Right cardiac atrium (tissue), 5 donors: Measurements from ENCODE around the gene TMCO4. TPM values are rescaled to one million over a fixed set of nuclear protein-coding genes. Genes with fewer than 3 reads are reported as not detected.

Experiments
- ATAC-seq, 2 donors: fragments of 200-7000 bp; cut with Tn5 transposase; one replicate each; pipeline versions ENCODE4 v1.8.0 to v1.9.1; 2020; ENCODE audit warnings: moderate library complexity in 2 of 2, mild to moderate bottlenecking in 1 of 2
- DNase-seq, 3 donors: peaks; one replicate each; pipeline ENCODE4 v3.0.0-alpha.2; 2020
- H3K27ac ChIP-seq: one replicate; pipeline ENCODE4 v1.5.1; 2013; ENCODE audit warnings: mild to moderate bottlenecking, low read length, control low read depth, moderate library complexity
- H3K27me3 ChIP-seq: one replicate; pipeline ENCODE4 v1.6.1; 2013; ENCODE audit not compliant: control insufficient read depth, insufficient read depth
- H3K4me1 ChIP-seq: one replicate; pipeline ENCODE4 v1.6.1; 2013; ENCODE audit warnings: low read length; ENCODE audit not compliant: control insufficient read depth, insufficient read depth
- H3K4me3 ChIP-seq: one replicate; pipeline ENCODE4 v1.5.1; 2013; ENCODE audit warnings: low read length, control low read depth
- H3K9me3 ChIP-seq: one replicate; pipeline ENCODE4 v1.6.1; 2013; ENCODE audit warnings: low read length; ENCODE audit not compliant: control insufficient read depth
- WGBS: extraction: QIAGEN DNeasy Blood & Tissue Kit; methylation state at CpG from one replicate; pipeline ENCODE4 v1.1.7; 2013; 5-methylcytosine and 5-hydroxymethylcytosine counted together
- intact Hi-C, 4 donors: fragments of 100-400 bp; cut with DNase I; formaldehyde crosslinking; loops; one replicate each; pipeline versions ENCODE4 v1.11.0 to v1.14.0; 2022 to 2023
- polyA plus RNA-seq: library from polyadenylated mRNA; stranded (reverse); fragments of 200-250 nt; gene quantifications from one replicate; pipeline ENCODE4 v1.2.3, GENCODE V29; 2013
- total RNA-seq, 4 donors: library from RNA; stranded (reverse); fragmentation: NEBNext Ultra II Directional; extraction: Animal tissue kit (Norgen Biotek cat#: 25700); gene quantifications; one replicate each; pipeline ENCODE4 v1.2.1, GENCODE V29; 2021
- donor health status: healthy with polysubstance abuse.
- donor health status: DM: no; HTN: yes; CAD: no.
- donor health status: DM: no; HTN: no; CAD: no.
- donor health status: DM: no; HTN: yes; CAD: no; lungs with severe emphysema.
- donor health status: DM: yes; HTN: yes; CAD: no.

Gene TMCO4
- total and polyA plus RNA-seq, 5 donors, result 8.4 to 11.5 (median 10.7) TPM

DNA sequence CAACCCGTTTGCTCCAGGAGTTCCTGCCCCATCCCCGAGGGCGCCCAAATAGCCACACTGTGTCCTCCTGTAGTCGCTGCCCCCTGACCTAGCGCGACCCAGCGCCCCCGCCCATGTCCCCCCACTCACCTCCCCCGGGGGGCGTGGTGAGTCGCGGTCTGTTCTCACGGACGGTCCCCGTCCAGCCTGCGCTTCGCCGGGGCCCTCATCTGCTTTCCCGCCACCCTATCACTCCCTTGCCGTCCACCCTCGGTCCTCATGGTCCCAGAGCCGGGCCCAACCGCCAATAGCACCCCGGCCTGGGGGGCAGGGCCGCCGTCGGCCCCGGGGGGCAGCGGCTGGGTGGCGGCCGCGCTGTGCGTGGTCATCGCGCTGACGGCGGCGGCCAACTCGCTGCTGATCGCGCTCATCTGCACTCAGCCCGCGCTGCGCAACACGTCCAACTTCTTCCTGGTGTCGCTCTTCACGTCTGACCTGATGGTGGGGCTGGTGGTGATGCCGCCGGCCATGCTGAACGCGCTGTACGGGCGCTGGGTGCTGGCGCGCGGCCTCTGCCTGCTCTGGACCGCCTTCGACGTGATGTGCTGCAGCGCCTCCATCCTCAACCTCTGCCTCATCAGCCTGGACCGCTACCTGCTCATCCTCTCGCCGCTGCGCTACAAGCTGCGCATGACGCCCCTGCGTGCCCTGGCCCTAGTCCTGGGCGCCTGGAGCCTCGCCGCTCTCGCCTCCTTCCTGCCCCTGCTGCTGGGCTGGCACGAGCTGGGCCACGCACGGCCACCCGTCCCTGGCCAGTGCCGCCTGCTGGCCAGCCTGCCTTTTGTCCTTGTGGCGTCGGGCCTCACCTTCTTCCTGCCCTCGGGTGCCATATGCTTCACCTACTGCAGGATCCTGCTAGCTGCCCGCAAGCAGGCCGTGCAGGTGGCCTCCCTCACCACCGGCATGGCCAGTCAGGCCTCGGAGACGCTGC is 133.9 kb downstream of the TMCO4 start:
- intact Hi-C loops, result no loop called here
- Histone ChIP-seq H3K9me3 (no peaks in the 10 kb centered on the region), H3K27ac (no peak overlapping the region), H3K4me1 (no peaks in the 10 kb centered on the region), H3K4me3 (no peak overlapping the region), H3K27me3 (no peaks in the 10 kb centered on the region)
- ATAC-seq (no peak), DNase-seq (no peak)
- 11% methylated on average over 84 of the region's 84 CpGs for WGBS

DNA sequence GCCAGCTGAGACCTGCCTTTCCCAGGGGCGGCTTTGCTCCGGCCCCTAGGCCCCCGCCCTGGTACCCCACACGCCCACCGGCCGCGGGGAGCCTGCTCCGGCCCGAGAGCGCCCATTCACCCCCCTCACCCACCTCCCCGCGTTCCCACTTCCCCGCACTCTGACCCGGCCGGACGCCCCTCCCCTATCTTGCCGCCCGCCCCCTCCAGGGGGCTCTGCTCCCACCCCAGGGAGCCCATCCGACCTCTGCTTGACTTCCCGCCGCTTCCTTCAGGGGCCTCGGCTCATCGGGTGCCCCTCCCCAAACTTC is 134.6 kb downstream of the TMCO4 start:
- Histone ChIP-seq H3K27me3 (no peaks in the 10 kb centered on the region), H3K4me3 (peak overlapping the region; percentile 48), H3K9me3 (no peaks in the 10 kb centered on the region), H3K4me1 (no peaks in the 10 kb centered on the region), H3K27ac (no peak overlapping the region)
- DNase-seq (no peak), ATAC-seq (no peak)
- 2% methylated on average over 23 of the region's 23 CpGs for WGBS
- intact Hi-C loops, result no loop called here

DNA sequence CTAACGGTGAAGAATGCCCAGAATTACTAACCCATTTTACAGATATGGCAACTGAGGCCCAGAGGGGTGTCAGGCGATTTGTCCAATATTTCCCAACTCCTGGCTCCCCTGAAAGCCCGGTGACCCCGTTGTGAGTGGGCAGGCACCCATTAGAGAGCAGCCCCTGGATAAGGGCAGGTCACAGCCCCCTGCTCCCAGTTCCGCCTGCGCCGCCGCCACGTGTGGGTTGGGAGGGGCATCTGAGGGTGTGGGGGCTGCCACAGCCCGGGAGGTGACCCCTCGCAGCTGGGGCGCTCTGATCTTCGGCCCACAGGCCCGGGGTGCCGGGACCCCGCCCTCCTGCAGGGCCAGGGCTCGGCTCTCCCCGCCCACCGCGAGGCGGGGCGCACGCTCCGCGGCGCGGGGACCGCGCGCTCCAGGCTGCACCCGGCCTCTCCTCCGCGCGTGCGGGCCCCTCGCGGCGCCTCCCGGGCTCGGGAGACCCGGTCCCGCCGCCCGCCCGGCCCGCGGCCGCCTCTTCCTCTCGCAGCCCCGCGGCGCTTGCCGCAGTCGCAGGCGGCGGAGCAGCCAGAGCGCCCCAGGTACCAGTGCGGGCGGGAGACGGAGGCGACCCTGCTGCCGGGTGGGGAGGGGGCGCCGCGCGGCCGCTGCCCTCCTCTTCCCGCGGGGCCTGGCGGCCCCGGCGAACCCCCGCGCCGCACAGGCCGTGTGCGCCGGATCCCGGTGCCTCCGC is 135.1 kb downstream of the TMCO4 start, which contains the start of gene HTR6:
Gene HTR6 (plus strand): TSS at position 423 of the 733 bp plus-strand sequence. CDS start 879 bp downstream, outside the sequence.
- WGBS, result 2% methylated on average over 80 of the region's 80 CpGs
- DNase-seq (no peak), ATAC-seq (no peak)
- H3K4me1 ChIP-seq, result peaks cover 1% of the 10 kb centered on the region
- no peaks in the 10 kb centered on the region for H3K27me3 ChIP-seq
- no peaks in the 10 kb centered on the region for H3K9me3 ChIP-seq
- H3K27ac ChIP-seq, result no peak within 1 kb of the TSS
- H3K4me3 ChIP-seq, result peak within 1 kb of the TSS; percentile 48
- intact Hi-C loops, result loop anchor here in 2 of 4 donors (5.0 kb wide), 1 partner anchor 38 kb away; no protein-coding TSS in a partner anchor

DNA sequence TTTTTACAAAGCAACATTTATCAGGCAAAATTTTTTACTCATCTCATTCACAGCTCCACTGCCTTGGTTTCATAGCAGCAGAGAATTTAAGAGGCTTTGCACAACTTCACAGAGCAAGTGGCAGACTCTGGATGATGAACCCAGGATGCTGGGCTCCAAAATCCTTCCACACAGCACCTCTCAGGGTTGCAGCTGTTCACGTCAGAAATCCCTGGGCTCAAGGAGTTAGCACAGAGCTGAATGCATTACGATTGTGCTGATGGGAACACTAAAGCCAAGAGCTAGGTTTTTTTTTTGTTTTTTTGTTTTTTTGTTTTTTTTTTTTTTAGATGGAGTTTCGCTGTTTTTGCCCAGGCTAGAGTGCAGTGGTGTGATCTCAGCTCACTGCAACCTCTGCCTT is 137.4 kb downstream of the TMCO4 start:
- no peaks in the 10 kb centered on the region for H3K9me3 ChIP-seq
- 58% methylated on average over 3 of the region's 3 CpGs for WGBS
- peaks cover 2% of the 10 kb centered on the region for H3K4me1 ChIP-seq
- no peak overlapping the region for H3K27ac ChIP-seq
- intact Hi-C loops, result loop anchor here in 3 of 4 donors (2.0 to 5.0 kb wide), 2 partner anchors 40 to 42 kb away; no protein-coding TSS in a partner anchor
- ATAC-seq (no peak), DNase-seq (no peak)
- no peak overlapping the region for H3K4me3 ChIP-seq
- H3K27me3 ChIP-seq, result no peaks in the 10 kb centered on the region

DNA sequence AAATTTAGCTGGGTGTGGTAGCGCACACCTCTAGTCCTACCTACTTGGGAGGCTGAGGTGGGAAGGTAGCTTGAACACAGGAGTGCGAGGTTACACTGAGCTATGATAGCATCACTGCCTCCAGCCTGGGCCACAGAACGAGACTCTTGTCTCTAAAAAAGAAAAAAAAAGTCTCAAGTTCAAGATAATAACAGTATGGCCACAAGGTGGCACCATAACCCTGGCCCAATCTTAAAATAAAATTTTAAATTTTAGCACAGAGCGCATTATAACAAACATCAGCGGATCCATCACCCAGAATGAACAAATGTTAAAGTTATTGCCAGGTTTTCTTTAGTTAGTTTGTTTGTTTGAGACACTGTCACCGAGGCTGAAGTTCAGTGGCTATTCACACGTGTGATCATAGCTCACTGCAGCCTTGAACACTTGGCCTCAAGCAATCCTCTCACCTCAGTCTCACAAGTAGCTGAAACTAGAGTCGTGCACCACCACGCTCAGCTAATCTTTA is 137.9 kb downstream of the TMCO4 start:
- ATAC-seq, result no peak
- 12% methylated on average over 9 of the region's 9 CpGs for WGBS

DNA sequence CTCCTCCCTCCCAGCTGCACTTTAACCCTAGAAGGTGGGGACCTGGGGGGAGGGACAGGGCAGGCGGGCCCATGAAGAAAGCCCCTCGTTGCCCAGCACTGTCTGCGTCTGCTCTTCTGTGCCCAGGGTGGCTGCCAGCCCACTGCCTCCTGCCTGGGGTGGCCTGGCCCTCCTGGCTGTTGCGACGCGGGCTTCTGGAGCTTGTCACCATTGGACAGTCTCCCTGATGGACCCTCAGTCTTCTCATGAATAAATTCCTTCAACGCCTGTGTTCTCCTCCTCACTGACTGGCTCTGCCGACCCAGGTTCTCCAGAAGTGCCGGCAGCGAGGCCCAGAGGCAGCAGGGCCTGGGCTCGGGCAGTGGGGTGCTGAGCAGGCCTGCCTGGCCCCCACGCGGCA is 141.5 kb downstream of the TMCO4 start:
- Histone ChIP-seq H3K27me3 (no peaks in the 10 kb centered on the region), H3K4me1 (peaks cover 2% of the 10 kb centered on the region), H3K27ac (no peak overlapping the region), H3K4me3 (no peak overlapping the region), H3K9me3 (no peaks in the 10 kb centered on the region)
- ATAC-seq, result no peak
- DNase-seq, result no peak
- intact Hi-C loops, result loop anchor here in 3 of 4 donors (10.0 kb wide), 4 partner anchors 263 to 453 kb away; no protein-coding TSS in a partner anchor
- WGBS, result 89% methylated on average over 13 of the region's 13 CpGs

More for the DNA sequence above, 137.9 kb downstream of the TMCO4 start:
- DNase-seq, result peak in 1 of 3 donors; percentile 53
- H3K27me3 ChIP-seq, result no peaks in the 10 kb centered on the region
- H3K4me3 ChIP-seq, result no peak overlapping the region
- no peak overlapping the region for H3K27ac ChIP-seq
- intact Hi-C loops, result loop anchor here (2.0 to 5.0 kb wide), 2 partner anchors 41 to 43 kb away; no protein-coding TSS in a partner anchor
- H3K4me1 ChIP-seq, result peaks cover 2% of the 10 kb centered on the region
- no peaks in the 10 kb centered on the region for H3K9me3 ChIP-seq

DNA sequence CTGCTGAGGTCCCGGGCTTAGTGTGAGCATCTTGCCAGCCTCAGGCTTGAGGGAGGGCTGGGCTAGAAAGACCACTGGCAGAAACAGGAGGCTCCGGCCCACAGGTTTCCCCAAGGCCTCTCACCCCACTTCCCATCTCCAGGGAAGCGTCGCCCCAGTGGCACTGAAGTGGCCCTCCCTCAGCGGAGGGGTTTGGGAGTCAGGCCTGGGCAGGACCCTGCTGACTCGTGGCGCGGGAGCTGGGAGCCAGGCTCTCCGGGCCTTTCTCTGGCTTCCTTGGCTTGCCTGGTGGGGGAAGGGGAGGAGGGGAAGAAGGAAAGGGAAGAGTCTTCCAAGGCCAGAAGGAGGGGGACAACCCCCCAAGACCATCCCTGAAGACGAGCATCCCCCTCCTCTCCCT is 142.2 kb downstream of the TMCO4 start:
- Histone ChIP-seq H3K4me3 (no peak overlapping the region), H3K27me3 (no peaks in the 10 kb centered on the region), H3K4me1 (peaks cover 2% of the 10 kb centered on the region), H3K27ac (no peak overlapping the region), H3K9me3 (no peaks in the 10 kb centered on the region)
- ATAC-seq (no peak), DNase-seq (peak in 1 of 3 donors; percentile 54)
- WGBS, result 89% methylated on average over 10 of the region's 10 CpGs
- intact Hi-C loops, result loop anchor here in 3 of 4 donors (10.0 kb wide), 4 partner anchors 263 to 453 kb away; no protein-coding TSS in a partner anchor

DNA sequence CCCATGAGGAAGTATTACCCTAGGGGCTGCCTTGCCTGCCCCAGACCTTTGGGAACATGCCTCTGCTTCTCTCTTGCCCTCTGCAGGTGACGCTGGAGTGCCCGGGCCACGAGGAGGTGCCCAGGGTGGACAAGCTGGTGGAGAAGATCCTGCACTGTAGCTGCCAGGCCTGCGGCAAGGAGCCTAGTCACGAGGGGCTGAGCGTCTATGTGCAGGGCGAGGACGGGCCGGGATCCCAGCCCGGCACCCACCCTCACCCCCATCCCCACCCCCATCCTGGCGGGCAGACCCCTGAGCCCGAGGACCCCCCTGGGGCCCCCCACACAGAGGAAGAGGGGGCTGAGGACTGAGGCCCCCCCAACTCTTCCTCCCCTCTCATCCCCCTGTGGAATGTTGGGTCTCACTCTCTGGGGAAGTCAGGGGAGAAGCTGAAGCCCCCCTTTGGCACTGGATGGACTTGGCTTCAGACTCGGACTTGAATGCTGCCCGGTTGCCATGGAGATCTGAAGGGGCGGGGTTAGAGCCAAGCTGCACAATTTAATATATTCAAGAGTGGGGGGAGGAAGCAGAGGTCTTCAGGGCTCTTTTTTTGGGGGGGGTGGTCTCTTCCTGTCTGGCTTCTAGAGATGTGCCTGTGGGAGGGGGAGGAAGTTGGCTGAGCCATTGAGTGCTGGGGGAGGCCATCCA is 142.8 kb downstream of the TMCO4 start:
- no peaks in the 10 kb centered on the region for H3K9me3 ChIP-seq
- H3K27ac ChIP-seq, result no peak overlapping the region
- no peaks in the 10 kb centered on the region for H3K27me3 ChIP-seq
- no peak for ATAC-seq
- WGBS, result 84% methylated on average over 15 of the region's 15 CpGs
- DNase-seq, result peak in 1 of 3 donors; percentile 52
- H3K4me1 ChIP-seq, result peaks cover 3% of the 10 kb centered on the region
- no peak overlapping the region for H3K4me3 ChIP-seq
- intact Hi-C loops, result loop anchor here in 3 of 4 donors (10.0 kb wide), 4 partner anchors 262 to 452 kb away; no protein-coding TSS in a partner anchor

DNA sequence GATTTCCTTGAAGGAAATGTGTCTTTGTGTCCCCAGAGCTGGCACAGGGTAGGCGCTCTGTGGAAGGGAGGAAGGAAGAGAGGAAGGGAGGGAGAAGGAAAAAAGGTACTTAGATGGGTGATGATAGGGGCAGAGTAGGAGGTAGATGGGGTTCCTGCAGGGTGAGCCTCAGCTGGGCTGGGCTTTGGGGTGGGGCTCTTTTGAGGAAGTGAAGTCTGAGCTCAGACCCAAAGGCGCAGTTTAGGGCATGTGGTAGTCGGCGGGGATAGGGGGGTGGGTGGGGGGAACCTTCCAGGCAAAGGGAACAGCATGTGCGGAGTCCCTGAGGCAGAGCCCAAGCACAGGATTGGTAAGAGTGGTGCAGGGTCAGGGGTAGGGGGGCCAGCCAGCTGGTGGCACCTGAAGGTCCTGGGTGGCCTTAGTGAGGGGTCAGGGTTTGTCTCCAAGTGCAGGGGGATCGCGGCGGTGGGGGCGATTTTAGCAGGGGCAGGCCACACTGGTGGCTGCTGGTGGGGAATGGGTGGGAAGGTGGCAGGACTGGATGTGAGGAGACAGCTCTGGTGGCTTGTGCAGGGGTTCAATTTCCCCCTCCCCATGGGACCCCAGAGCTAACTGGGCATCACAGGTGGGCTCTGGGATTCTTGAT is 143.5 kb downstream of the TMCO4 start:
- ATAC-seq (no peak), DNase-seq (peak in 1 of 3 donors; percentile 55)
- Histone ChIP-seq H3K4me1 (peaks cover 4% of the 10 kb centered on the region), H3K27ac (no peak overlapping the region), H3K4me3 (no peak overlapping the region), H3K27me3 (no peaks in the 10 kb centered on the region), H3K9me3 (no peaks in the 10 kb centered on the region)
- WGBS, result 91% methylated on average over 9 of the region's 9 CpGs
- intact Hi-C loops, result loop anchor here in 3 of 4 donors (10.0 kb wide), 4 partner anchors 261 to 451 kb away; no protein-coding TSS in a partner anchor

DNA sequence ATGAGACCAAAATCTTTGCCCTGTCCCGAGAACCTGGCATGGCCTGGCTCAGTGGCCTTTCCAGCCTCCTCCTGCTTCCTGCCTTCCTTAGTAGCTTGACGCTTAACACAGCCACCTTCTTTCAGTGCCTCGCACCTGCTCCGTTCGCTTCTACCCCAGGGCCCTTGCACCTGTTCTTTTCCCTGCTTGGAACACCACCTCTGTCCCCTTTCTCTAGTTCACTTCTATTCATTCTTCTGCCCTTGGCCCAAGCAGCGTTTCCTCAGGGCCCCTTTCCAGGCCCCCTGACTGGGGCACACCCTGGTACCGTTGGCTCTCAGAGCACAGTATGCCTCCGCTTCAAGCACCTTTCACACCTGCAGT is 144.0 kb downstream of the TMCO4 start:
- DNase-seq (no peak), ATAC-seq (no peak)
- WGBS, result 88% methylated on average over 8 of the region's 8 CpGs
- H3K27ac ChIP-seq, result no peak overlapping the region
- intact Hi-C loops, result loop anchor here in 3 of 4 donors (10.0 kb wide), 4 partner anchors 261 to 451 kb away; no protein-coding TSS in a partner anchor
- no peak overlapping the region for H3K4me3 ChIP-seq
- peaks cover 5% of the 10 kb centered on the region for H3K4me1 ChIP-seq
- H3K27me3 ChIP-seq, result no peaks in the 10 kb centered on the region
- no peaks in the 10 kb centered on the region for H3K9me3 ChIP-seq
